ENCODE results near the gene CEND1.

Gene CEND1

DNA sequence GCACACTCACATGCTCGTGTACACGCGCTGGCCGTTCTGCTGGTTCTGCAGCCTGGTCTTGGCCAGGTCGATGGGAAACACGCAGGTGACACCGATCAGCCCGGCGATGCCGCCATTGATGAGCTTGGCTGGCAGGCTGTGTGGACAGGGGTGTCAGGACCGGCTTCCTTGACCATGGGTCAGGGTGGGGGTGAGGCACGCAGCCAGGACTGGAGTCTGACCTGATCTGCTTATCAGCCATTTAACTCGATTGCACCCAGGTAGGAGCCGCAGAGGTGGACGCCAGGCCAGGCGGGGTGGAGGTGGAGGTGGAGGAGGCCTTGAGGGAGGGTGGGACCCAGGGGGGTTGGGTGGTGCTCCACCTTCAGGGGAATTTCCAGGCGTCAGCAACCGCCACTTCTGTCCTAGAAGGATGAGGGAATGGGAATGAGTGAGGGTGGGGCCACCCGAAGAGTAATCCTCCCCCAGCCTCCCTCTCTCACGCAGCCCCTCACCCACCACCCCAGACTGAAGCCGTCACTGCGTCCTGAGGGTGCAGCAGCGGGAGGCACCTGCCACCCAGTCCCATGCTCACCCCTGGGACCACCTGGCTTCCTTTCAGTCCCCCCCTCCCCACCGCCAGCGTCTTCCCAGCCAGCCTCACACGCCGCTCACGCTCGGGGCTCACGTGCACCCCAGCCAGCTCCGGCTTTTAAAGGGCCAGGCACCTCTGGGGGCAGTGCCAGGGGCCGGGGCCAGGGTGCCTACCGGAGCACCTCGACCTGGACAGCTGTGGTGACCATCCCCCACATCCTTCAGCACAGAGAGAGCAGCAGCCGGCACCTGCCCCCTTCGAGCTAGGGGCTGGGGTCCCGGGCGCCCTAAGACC, 5.1 kb upstream of the CEND1 start:
- DNase-seq = no peak

GRCh38 chr11:794013-794765, 4.3 kb upstream of the CEND1 start:
- no peak for DNase-seq

- no peak for DNase-seq
Observed at GRCh38 chr11:793556-793955, 3.7 kb upstream of the CEND1 start.

DNA sequence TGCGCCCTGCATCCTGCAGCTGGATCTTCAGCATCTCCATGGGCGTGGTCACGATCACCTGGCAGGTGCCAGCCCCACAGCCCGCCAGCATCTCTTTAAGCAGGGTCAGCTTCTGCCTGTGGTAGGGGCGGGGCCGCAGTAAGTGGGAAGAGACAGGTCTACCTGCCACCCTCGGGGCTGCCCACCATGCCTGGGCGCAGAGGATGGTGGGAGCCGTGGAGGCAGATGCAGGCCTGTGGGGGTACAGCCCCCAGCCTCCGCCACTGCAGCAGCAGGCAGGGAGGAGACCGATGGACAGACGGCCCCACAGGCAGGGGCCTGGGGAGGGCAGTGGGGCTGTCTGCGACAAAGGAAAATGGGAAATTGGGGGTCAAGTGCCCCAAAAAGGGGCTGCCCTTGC, 3.0 kb upstream of the CEND1 start:
- DNase-seq = no peak

DNA sequence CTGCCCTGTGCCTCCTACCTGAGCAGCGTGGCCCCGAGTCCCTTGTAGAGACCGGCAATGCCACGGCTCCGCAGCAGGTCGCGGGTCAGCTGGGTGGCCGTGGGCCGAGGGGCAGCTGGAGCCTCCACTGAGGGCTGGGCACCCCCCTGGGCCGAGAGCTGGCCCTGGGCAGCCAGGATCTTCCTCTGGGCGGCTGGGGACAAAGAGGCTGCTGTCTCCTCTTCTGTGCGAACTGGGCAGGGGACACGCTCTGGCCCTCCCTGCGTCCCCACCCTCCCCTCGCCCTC, 2.6 kb upstream of the CEND1 start:
- DNase-seq = no peak

DNA sequence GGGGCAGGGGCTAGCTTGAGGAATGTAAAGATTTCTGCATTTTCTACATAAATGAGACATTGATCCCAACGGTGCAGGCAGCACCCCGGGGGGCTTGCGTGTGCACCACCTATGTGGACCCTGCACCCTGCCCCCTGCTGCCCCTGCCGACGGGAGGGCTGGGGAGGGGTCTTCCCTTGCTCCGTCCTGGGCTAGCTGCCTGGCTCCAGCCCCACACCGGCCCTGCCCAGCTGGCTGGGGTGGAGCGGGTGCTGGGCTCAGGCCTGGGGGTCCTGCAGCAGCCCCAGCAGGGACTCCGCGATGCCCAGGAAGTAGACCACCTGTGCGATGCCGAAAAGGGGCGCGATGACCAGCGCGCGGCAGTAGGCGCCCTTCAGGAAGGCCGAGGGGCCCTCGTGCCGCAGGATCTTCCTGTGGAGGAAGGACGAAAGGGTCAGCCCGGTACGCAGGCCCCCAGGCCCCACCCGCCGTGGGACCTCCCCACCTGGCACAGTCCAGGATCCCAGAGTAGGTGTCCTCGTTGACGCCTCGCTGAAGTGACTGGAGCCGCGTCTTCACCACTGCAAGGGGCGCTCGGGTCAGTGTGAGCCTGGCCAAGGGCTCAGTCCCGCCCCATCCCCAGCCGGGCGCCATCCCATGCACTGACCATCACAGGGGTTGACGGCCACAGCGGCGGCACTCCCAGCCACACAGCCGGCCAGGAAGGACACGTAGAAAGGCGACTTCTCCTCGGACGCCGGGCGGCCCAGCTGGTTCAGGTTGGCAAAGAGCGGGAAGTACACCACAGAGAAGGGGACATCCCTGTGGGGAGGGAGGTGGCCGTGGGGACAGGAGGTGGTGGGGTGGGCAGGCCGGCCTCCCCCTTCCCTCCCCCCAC, 2.0 kb upstream of the CEND1 start:
- DNase-seq = no peak

DNA sequence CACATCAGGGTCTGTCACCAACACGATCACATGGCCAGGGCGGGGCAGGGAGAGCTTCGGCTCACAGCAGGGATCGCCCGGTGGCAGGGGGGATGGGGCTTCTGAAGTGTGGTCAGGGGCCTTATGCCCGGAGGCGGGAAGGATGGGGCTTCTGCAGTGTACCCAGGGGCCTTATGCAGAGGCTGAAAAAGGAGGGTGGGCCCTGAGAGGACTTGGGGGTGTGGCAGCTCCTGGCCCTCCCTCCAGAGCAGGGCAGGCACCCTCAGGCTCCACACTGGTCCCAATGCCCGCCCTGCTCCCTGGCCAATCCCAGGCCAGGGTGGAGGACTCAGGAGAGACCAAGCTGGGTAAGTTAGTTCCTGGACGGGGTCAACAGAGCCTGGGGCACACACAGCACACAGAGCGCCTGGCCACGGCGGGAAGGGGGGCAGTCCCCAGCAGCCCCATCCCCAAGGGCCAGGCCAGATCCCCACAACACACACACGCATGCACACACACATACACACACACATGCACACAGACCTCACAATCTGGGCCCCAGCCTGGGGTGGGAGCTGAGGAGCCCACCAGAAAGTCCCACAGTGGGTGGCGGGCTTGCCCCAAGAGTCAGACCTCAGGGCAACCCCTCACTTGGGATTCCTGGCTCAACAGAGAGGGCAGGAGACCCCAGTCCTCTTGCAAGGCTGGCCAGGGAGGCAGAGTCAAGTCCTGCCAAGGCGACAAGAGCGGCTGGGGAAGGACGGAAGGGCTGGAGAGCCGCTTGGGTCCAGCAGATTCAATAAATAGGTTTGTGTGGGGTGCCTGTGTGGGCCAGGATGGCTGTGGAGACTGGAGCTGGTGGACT, 1.1 kb upstream of the CEND1 start:
- DNase-seq = no peak

- no peak for DNase-seq
Observed at GRCh38 chr11:788953-789940, 643 bp downstream of the CEND1 start.

DNA sequence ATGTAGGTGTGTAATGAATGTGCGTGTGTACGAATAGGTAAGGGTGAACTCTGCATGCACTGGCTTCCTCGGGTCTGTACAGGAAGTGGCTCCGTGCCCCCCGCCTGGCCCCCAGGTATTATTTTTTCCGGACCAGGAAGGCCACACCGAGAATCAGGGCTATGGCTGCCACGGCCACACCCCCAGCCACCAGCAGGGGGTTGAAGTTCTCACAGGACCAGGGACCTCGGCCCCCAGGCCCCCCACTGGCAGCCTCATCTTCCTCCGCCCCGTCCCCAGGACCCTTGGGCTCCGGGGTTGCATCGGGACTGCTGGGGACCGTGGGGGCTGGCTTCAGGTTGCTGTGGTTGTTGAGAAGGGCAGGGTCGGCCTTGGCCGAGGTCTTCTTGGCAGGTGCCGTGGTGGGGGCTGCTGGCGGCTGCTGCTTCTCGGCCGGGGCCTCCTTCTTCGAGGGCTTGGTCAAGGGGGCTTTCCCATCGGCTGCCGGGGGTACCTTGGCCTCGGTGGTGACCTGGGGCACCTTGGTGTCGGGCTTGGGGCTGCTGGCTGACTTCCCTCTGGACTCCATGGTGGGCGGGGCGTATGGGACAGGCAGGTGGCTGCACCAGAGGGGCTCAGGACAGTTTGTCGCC, 1.8 kb downstream of the CEND1 start:
- no peak for DNase-seq

GRCh38 chr11:787084-787675, 2.7 kb downstream of the CEND1 start:
- no peak for DNase-seq

DNA sequence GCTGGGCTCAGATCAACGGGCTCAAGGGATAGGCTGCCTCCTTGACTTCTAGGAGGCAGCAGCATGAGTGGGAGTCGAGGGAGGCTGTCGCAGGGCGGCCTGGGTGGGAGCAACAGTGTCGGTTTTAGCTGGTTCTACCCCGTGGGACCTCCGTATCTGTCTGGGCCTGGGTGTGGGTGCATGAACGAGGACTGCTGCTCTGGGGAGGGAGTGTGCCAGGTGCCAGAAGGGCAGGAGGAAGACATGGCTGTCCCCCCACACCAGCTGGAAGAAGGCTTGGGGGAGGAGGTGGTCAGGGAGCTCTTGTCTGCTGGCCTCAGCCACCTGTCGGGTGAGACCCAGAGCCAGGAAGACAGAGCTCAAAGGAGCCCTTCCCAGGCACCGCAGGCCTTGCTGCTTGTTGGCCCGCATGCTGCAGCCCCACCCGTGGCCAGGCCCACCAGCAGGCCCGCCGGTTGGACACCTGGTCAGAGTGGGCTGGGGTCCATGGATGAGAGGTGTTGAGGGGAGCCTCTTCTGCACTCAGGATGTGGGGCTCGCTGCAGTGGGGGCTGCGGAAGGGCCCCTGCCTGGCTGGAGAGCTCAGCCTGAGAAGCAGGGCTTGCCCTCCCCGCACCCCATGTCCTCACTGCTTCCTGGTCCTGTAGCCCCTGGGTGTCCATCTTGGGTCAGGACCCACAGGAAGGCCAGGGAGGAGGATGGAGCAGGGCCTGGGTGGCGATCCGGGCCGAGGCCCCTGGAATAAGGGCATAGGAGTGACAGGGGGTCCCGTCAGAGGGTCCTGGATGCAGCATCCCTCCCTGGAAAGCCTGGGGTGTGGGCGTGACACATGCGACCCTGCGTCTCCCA, 3.4 kb downstream of the CEND1 start:
- DNase-seq = no peak

- peak; percentile 81 for DNase-seq
Observed at GRCh38 chr11:783581-784015, 6.3 kb downstream of the CEND1 start.

GRCh38 chr11:782264-783174, 7.4 kb downstream of the CEND1 start:
- DNase-seq = no peak

DNA sequence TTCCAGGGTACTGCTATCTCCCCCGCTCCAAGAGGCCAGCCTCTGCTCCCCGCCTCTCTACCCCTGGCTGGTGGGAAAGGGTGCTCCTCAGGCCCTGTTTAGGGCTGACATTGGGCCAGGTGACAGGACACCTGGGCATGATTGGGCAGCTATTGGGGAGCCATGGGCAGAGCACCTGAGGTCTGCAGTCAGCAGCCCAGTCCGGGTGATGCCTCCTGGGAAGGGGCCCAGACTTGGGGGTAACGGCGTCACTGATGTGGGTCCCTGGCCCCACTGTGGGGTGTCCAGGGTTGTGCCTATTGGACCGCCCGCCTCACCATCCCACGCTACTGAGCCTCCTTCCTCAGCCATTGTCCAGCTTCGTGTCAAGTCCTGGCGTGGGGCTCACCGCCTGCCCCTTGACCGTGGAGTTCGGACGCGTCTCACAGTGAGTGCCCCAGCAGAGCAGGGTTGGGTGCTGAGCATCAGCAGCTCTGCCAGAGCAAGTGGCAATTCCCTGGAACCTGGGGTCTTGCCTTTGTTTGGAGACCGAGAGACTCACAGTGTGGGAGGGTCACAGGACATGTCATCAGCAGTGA, 9.8 kb downstream of the CEND1 start:
- no peak for DNase-seq

DNA sequence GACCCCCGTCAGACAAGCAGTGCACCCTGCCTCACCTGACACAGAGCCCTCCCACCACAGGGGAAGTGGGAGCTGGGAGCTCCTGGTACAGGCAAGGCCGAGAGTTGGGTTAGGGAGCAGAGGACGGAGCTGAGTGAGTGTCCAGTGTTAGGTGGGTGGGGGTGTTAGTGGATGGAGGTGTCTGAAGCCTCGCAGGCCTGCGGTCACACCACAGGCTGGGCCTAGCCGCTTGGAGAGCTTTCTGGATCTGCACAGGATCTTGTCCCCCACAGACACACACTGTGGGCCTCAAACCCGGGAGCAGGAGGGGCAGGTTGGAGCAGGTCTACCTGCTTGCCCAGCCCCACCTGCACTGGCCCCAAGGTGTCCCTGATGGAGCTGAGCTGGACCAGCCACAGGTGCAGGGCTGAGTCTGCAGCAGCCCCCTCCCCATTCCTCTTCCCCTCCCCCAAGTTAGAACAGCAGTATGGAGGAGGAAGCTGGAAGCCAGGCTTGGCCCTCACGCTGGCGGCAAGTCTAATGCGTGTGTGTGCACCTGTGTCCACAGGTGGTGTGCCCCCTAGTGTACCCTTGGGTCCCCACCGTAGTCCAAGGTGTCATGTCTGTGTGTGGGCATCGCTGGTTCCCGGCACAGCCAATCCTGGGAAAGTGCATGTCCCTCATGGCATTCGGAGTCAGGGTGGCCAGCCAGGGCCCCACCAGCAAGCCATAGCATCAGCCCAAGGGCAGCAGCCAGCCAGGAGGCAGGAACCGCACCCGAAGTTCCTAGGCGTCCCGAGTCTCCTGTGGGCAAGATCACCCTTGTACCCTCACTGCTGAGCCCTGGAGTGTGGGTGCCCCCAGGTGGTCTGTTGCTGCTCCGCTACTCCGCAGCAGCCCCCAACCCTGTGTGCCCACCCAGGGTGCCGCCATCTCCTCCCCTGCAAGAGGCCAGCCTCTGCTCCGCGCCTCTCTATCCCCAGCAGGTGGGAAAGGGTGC, 10.6 kb downstream of the CEND1 start:
- DNase-seq = no peak

All from midbrain (tissue), 1 donor.